Measurements from ENCODE around the gene RREB1. TPM values are rescaled to one million over a fixed set of nuclear protein-coding genes. Genes with fewer than 3 reads are reported as not detected.

RREB1 gene
- total RNA-seq, 1 experiment from 2014 or later, result 51.1 TPM

- TF ChIP-seq CTCF (IDR thresholded peaks at IDR 0.05; ENCODE audit: insufficient read depth in 1 of 2, low read depth in 1 of 2, low read length in 1 of 2, severe bottlenecking in 1 of 2, unreplicated experiment in 1 of 2), result no peak
- BruUV-seq (replicated peaks), result no TSS peak
- Mint-ChIP-seq H3K27ac (ENCODE audit: unreplicated experiment) (no peak overlapping the region), H3K4me1 (ENCODE audit: low read depth, unreplicated experiment) (peaks cover 9% of the 10 kb centered on the region), H3K9me3 (ENCODE audit: unreplicated experiment) (no peaks in the 10 kb centered on the region), H3K4me3 (ENCODE audit: unreplicated experiment) (no peak overlapping the region), H3K27me3 (ENCODE audit: insufficient read depth, unreplicated experiment) (no peaks in the 10 kb centered on the region), H3K36me3 (ENCODE audit: insufficient read depth, unreplicated experiment) (no peaks in the 10 kb centered on the region)
- Histone ChIP-seq H3K9me3 (no peaks in the 10 kb centered on the region), H3K27me3 (replicated peaks; ENCODE audit: control insufficient read depth, insufficient read depth, low read length) (no peaks in the 10 kb centered on the region), H3K4me3 (ENCODE audit: low read depth, low read length) (no peak overlapping the region), H3K4me1 (no peaks in the 10 kb centered on the region; the same call in 1 of the 2 replicates), H3K36me3 (ENCODE audit: control insufficient read depth, insufficient read depth, low read length) (no peaks in the 10 kb centered on the region)
- ChIA-PET POLR2A (no interaction called here), CTCF (no interaction called here)
- DNase-seq, result no peak
- intact Hi-C loops (cut with micrococcal nuclease; ENCODE audit: unreplicated experiment), result no loop called here
These were observed 161.2 kb downstream of the RREB1 start for GRCh38 chr6:7268816-7269555.

GRCh38 chr6:7269816-7270215, 162.1 kb downstream of the RREB1 start:
- TF ChIP-seq CTCF (IDR thresholded peaks at IDR 0.05; ENCODE audit: insufficient read depth in 1 of 2, low read depth in 1 of 2, low read length in 1 of 2, severe bottlenecking in 1 of 2, unreplicated experiment in 1 of 2), result no peak
- no peaks in the 10 kb centered on the region for H3K36me3 ChIP-seq (ENCODE audit: control insufficient read depth, insufficient read depth, low read length)
- Mint-ChIP-seq H3K9me3 (ENCODE audit: unreplicated experiment) (no peaks in the 10 kb centered on the region), H3K4me1 (ENCODE audit: low read depth, unreplicated experiment) (peaks cover 9% of the 10 kb centered on the region), H3K36me3 (ENCODE audit: insufficient read depth, unreplicated experiment) (no peaks in the 10 kb centered on the region), H3K4me3 (ENCODE audit: unreplicated experiment) (no peak overlapping the region), H3K27ac (ENCODE audit: unreplicated experiment) (no peak overlapping the region), H3K27me3 (ENCODE audit: insufficient read depth, unreplicated experiment) (no peaks in the 10 kb centered on the region)
- H3K4me3 ChIP-seq (ENCODE audit: low read depth, low read length), result no peak overlapping the region
- H3K9me3 ChIP-seq, result no peaks in the 10 kb centered on the region
- no TSS peak for BruUV-seq (replicated peaks)
- POLR2A ChIA-PET, result no interaction called here
- intact Hi-C loops (cut with micrococcal nuclease; ENCODE audit: unreplicated experiment), result no loop called here
- DNase-seq, result no peak
- no peaks in the 10 kb centered on the region; the same call in 1 of the 2 replicates for H3K4me1 ChIP-seq
- H3K27me3 ChIP-seq (replicated peaks; ENCODE audit: control insufficient read depth, insufficient read depth, low read length), result no peaks in the 10 kb centered on the region
- CTCF ChIA-PET, result no interaction called here

- intact Hi-C loops (cut with micrococcal nuclease; ENCODE audit: unreplicated experiment), result no loop called here
- POLR2A ChIA-PET, result no interaction called here
- no peaks in the 10 kb centered on the region for H3K27me3 Mint-ChIP-seq (ENCODE audit: insufficient read depth, unreplicated experiment)
- CTCF ChIA-PET, result interaction anchor here (0.9 kb wide), 1 partner anchor 344 kb away, joined by 5 read pairs; no protein-coding TSS in a partner anchor
- Histone ChIP-seq H3K4me1 (no peaks in the 10 kb centered on the region; the same call in 1 of the 2 replicates), H3K4me3 (ENCODE audit: low read depth, low read length) (no peak overlapping the region), H3K27me3 (replicated peaks; ENCODE audit: control insufficient read depth, insufficient read depth, low read length) (no peaks in the 10 kb centered on the region), H3K36me3 (ENCODE audit: control insufficient read depth, insufficient read depth, low read length) (no peaks in the 10 kb centered on the region), H3K9me3 (no peaks in the 10 kb centered on the region)
- TF ChIP-seq CTCF (IDR thresholded peaks at IDR 0.05; ENCODE audit: insufficient read depth in 1 of 2, low read depth in 1 of 2, low read length in 1 of 2, severe bottlenecking in 1 of 2, unreplicated experiment in 1 of 2), result no peak
- peak overlapping the region; percentile 8 for H3K27ac Mint-ChIP-seq (ENCODE audit: unreplicated experiment)
- H3K4me3 Mint-ChIP-seq (ENCODE audit: unreplicated experiment), result no peak overlapping the region
- H3K4me1 Mint-ChIP-seq (ENCODE audit: low read depth, unreplicated experiment), result peaks cover 9% of the 10 kb centered on the region
- no TSS peak for BruUV-seq (replicated peaks)
- H3K36me3 Mint-ChIP-seq (ENCODE audit: insufficient read depth, unreplicated experiment), result no peaks in the 10 kb centered on the region
- no peak for DNase-seq
- H3K9me3 Mint-ChIP-seq (ENCODE audit: unreplicated experiment), result no peaks in the 10 kb centered on the region
These were observed 162.8 kb downstream of the RREB1 start for GRCh38 chr6:7270320-7271204.

All from Caco-2 (cell line).